GM18520 (cell line): ENCODE results near the gene LRRC72.
"Not testable (repeated sequence)": the region's sequence is repeated elsewhere in the genome, so short reads cannot be mapped to it uniquely, and the experiment has no call there.

ENCODE experiments used
- ATAC-seq: cut with Tn5 transposase; IDR thresholded peaks from one replicate; pipeline ENCODE4 v1.9.1; 2021; ENCODE audit not compliant: unreplicated experiment

Gene LRRC72

GRCh38 chr7:16526742-16527540 lies at the start of gene LRRC72:
Gene LRRC72, plus strand, starts transcription at chr7:16526825. Its CDS starts 128 bp downstream, at chr7:16526953.
- no peak for ATAC-seq

DNA sequence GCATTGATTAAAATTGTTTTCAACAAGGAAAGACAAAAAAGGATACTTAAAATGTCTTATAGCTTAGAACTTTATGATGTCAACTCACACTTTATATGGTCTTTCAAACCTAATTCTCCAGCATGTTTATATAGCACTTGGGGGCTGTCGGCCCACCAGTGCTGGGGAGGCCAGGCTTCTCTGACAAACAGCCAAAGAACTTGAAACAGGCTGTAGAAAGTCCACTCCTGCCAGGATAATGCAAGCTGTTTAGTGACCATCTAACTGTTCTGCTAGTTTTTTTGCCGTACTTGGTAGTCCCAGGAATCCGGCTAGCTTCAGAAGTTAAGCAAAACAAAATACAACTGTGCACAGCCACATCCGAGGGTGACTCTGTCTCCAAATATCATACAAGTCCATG lies 47.5 kb upstream of the LRRC72 start:
- ATAC-seq, result no peak

DNA sequence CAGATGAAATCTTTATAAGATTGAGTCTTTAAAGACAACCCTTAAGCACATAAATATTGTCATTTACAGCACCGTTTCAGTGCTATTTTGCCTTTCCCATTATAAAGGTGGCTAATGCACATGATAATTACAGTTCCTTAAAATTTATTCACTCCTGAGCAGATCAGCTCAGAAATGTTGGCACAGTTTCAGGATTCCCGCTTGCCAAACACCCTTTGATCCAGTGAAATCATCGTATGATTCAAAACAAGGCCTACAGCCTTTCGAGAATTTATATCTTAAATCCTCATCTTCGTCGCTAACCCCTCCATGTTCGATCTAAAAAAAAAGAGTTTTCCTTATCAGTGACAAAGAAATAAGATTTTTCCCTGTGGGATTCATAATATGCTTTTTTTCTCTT lies 47.0 kb upstream of the LRRC72 start:
- no peak for ATAC-seq

DNA sequence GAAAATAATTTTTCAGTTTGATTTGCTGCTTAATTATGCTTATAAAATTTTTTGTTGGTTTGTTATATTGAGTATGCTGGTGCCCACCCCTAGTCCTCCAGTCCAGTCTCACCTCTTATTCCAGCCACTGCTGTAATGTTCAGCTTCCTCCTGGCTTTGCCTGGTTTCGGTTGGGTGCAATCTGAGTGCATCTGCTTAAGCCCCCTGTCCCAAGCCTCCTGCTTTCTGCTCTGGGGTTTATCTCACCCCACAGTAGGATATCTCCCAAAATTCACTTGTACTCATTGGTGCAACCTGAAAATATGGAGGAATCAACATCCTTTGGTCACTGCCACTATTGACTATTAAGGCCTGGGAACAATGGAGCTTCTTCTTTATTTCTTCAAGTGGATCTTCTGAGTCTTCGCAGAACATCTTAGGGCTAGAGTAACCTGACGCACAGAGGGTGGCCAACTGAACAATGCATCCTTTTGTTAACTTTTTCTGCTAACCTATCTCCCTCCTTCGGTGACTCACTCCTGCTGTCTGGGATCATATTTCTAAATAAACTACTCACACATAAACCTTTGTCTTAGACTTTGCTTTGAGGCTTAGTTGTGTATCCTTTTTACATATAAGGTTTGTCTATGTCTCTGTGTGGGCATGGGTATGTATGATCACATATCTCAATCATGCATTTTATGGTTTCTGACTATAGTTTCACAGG lies 42.0 kb upstream of the LRRC72 start:
- no peak for ATAC-seq

DNA sequence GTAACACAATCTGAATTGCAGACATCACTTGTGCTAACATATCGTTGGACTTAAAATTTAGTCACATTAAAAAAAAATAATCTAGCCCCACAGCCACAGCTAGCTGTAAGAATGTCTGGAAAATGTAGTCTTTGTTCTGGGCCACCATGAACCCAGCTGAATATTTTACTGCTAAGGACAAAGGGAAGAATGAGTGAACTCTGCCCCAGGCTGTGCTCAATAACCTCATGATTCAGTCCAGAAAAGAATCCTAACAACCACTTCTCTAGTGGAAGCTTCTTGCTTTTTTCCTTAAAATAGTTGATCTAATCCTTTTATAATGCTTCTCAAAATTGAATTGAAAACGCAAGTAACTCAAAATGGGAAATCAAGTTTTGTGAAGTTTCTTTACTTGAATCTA lies 35.5 kb upstream of the LRRC72 start:
- ATAC-seq, result no peak

DNA sequence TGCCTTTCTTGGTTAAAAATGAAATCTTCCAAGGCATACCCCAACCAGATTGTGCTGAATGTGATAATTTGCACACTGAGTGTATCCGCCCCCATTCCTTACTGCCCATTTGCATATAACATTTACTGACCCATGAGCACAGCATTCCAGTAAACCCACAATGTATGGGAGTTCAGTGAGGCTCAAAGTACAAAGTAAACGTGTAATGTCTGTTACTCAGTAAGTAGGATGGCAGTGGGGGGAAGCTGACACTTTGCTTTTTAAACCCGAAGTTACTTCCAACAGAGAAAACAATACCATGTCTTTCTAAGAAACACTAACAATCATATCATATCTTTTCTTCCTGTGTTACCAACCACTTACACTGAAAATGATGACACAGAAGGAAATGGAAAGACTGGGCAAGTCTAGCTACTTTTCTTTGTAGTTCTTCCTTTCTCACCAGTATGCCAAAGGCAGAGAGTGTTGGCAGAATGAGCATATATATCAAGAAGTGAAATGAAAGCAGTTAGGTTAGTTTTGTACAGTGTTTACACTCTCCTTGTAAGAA lies 34.0 kb upstream of the LRRC72 start:
- ATAC-seq, result no peak

- no peak for ATAC-seq
These were observed 33.4 kb upstream of the LRRC72 start for GRCh38 chr7:16493266-16493665.

DNA sequence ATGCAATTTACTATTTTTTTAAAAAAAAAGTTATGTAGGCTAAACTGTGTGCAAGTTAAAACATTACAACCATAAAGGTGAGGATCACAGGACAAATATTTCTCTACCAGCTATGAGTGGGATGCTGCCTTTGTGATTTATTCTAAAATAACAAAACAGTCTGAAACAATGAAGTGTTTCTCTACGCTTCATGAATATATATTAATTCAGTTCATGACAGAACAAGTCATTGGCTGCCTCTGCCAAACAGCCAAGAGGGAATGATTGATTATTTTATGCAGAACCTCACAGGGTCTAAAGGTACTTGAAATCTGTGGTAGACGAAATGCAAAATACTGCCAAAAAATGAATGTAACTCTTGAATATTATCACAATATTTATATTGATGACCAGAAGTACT lies 32.1 kb upstream of the LRRC72 start:
- no peak for ATAC-seq

GRCh38 chr7:16494955-16495719 lies 31.5 kb upstream of the LRRC72 start:
- ATAC-seq, result no peak

DNA sequence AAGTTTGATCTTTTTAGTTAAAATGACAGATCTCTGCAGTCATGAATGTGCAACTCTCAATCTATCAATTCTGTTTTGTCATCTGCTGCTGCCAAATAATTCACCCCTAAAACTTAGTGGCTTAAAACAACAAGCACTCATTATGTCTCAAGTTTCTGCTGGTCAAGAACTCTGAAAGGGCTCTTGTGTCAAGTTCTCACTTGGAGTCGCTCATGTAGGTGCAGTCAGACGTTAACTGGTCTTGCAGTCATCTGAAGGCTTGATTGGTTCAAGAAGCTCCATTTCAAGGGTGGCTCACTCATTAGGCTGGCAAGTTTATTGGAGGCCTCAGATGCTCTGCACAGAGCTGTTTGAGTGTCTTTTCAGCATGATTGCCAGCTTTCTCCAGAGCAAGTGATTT lies 28.5 kb upstream of the LRRC72 start:
- ATAC-seq, result no peak

DNA sequence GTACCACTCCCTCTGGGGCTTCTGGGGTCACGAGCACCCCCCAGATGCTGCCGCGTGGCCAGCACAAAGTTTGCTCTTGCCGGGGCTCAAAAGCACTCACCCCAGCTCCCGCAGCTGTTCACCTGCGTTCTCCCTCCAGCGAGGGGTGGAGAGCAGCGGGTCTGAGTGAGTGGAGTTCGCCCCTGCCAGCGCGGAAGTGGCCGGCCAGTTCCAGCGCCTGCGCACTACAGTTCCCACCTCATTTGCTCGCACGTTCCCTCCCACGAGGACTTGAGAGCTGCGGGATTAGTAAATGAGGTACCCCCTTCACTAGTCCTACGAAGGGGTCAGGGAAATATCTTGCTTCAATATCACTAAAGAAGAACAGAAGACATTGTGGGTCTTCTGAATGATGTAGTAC lies 24.3 kb upstream of the LRRC72 start:
- no peak for ATAC-seq

- no peak for ATAC-seq
These were observed 22.6 kb upstream of the LRRC72 start for GRCh38 chr7:16504019-16504418.

DNA sequence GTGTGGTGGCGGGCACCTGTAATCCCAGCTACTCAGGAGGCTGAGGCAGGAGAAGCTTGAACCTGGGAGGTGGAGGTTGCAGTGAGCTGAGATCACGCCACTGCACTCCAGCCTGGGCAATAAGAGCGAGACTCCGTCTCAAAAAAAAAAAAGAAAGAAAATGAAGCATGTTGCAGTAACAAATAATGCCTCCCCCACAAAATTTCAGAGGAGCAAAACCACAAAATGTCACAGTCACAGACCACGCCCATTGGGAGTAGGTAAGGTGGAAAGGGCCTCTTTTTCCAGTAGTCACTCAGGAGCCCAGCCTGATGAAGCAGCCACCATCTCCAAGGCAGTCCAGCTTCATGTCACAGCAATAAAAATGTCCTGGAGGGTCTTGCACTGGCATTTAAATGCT lies 20.2 kb upstream of the LRRC72 start:
- not testable (repeated sequence) for ATAC-seq

GRCh38 chr7:16509829-16510228 lies 16.8 kb upstream of the LRRC72 start:
- no peak for ATAC-seq

DNA sequence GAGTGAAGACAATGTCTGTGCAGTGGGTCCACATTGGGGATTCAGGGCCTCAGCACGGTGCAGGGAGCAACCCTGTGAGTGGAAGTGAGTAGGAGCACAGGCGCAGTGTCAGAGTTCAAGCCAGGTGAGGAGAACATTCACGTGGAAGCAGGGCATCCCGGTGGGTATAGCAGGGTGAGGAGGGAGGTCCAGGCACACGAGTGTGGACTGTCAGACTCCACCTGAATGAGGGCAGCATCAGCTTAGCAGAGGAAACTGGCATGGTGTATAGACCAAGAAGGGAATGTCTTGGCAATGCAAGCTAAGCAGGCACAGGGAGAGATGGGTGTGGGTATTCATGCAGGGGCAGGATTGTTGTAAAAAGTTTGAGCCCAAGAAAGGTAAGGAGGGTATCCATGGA lies 15.3 kb upstream of the LRRC72 start:
- ATAC-seq, result no peak

DNA sequence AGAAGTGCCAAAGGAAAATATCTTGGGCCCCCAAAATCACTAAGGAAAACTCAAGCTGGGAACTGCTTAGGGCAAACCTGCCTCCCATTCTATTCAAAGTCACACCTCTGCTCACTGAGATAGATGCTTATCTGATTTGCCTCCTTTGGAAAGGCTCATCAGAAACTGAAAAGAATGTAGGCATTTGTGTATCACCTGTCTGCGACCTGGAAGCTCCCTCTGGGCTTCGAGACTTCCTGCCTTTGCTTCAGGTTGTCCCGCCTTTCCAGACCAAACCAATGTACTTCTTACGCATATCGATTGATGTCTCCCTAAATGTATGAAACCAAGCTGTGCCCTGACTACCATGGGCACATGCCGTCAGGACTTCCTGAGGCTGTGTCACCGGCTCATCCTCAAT lies 14.5 kb upstream of the LRRC72 start:
- ATAC-seq, result no peak

DNA sequence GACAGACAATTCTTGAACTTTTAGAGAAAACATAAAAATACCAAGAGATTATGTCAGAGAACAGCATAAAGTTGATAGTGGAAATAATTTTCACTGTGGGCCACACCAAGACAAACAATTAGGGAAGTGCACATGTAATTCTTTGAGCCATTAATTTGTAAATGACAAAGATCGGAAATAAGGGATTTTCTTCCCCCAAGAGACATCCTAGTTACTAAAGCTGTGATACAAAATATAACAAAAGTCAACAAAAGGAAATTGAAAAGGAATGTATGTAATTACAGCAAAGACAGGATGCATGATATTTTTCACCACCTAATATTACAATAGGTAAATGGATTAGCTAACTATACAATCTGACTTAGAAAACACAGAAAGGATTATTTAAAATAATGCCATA lies 12.4 kb upstream of the LRRC72 start:
- no peak for ATAC-seq

- ATAC-seq, result no peak
These were observed 11.9 kb upstream of the LRRC72 start for GRCh38 chr7:16514729-16515128.

GRCh38 chr7:16515785-16516685 lies 10.6 kb upstream of the LRRC72 start:
- ATAC-seq, result no peak

- ATAC-seq, result not testable (repeated sequence)
These were observed 6.6 kb upstream of the LRRC72 start for GRCh38 chr7:16519985-16520384.
